ENCODE results near the gene UNC5B. TPM values are rescaled to one million over a fixed set of nuclear protein-coding genes. Genes with fewer than 3 reads are reported as not detected.

UNC5B gene
- total RNA-seq, 1 donor from 2014 or later, result 13.1 TPM

GRCh38 chr10:71320592-71320991 is 108.2 kb downstream of the UNC5B start:
- Mint-ChIP-seq H3K27me3 (ENCODE audit: unreplicated experiment) (peaks cover 13% of the 10 kb centered on the region), H3K9me3 (ENCODE audit: unreplicated experiment) (no peaks in the 10 kb centered on the region), H3K4me1 (ENCODE audit: unreplicated experiment) (peaks cover 6% of the 10 kb centered on the region), H3K4me3 (ENCODE audit: unreplicated experiment) (peak overlapping the region; percentile 0), H3K36me3 (ENCODE audit: unreplicated experiment) (peaks cover 6% of the 10 kb centered on the region), H3K27ac (ENCODE audit: unreplicated experiment) (no peak overlapping the region)
- TF ChIP-seq, protein P1, sequence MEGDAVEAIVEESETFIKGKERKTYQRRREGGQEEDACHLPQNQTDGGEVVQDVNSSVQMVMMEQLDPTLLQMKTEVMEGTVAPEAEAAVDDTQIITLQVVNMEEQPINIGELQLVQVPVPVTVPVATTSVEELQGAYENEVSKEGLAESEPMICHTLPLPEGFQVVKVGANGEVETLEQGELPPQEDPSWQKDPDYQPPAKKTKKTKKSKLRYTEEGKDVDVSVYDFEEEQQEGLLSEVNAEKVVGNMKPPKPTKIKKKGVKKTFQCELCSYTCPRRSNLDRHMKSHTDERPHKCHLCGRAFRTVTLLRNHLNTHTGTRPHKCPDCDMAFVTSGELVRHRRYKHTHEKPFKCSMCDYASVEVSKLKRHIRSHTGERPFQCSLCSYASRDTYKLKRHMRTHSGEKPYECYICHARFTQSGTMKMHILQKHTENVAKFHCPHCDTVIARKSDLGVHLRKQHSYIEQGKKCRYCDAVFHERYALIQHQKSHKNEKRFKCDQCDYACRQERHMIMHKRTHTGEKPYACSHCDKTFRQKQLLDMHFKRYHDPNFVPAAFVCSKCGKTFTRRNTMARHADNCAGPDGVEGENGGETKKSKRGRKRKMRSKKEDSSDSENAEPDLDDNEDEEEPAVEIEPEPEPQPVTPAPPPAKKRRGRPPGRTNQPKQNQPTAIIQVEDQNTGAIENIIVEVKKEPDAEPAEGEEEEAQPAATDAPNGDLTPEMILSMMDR (IDR thresholded peaks at IDR 0.05), result no peak
- DNase-seq (ENCODE audit: extremely low spot score, unreplicated experiment), result no peak

- H3K4me3 Mint-ChIP-seq (ENCODE audit: unreplicated experiment), result no peak overlapping the region
- no peaks in the 10 kb centered on the region for H3K9me3 Mint-ChIP-seq (ENCODE audit: unreplicated experiment)
These were observed 109.0 kb downstream of the UNC5B start for GRCh38 chr10:71321386-71321785.

GRCh38 chr10:71323407-71323806 is 111.0 kb downstream of the UNC5B start:
- no peak for DNase-seq (ENCODE audit: extremely low spot score, unreplicated experiment)
- Mint-ChIP-seq H3K9me3 (ENCODE audit: unreplicated experiment) (no peaks in the 10 kb centered on the region), H3K4me1 (ENCODE audit: unreplicated experiment) (peaks cover 6% of the 10 kb centered on the region), H3K27ac (ENCODE audit: unreplicated experiment) (no peak overlapping the region), H3K27me3 (ENCODE audit: unreplicated experiment) (no peaks in the 10 kb centered on the region), H3K36me3 (ENCODE audit: unreplicated experiment) (peaks cover 6% of the 10 kb centered on the region), H3K4me3 (ENCODE audit: unreplicated experiment) (no peak overlapping the region)
- TF ChIP-seq, protein P1 (IDR thresholded peaks at IDR 0.05), result no peak

More at GRCh38 chr10:71321386-71321785, 109.0 kb downstream of the UNC5B start:
- Mint-ChIP-seq H3K36me3 (ENCODE audit: unreplicated experiment) (peaks cover 6% of the 10 kb centered on the region), H3K27me3 (ENCODE audit: unreplicated experiment) (peaks cover 11% of the 10 kb centered on the region), H3K27ac (ENCODE audit: unreplicated experiment) (no peak overlapping the region), H3K4me1 (ENCODE audit: unreplicated experiment) (peaks cover 6% of the 10 kb centered on the region)
- TF ChIP-seq, protein P1 (IDR thresholded peaks at IDR 0.05), result no peak
- DNase-seq (ENCODE audit: extremely low spot score, unreplicated experiment), result no peak

DNA sequence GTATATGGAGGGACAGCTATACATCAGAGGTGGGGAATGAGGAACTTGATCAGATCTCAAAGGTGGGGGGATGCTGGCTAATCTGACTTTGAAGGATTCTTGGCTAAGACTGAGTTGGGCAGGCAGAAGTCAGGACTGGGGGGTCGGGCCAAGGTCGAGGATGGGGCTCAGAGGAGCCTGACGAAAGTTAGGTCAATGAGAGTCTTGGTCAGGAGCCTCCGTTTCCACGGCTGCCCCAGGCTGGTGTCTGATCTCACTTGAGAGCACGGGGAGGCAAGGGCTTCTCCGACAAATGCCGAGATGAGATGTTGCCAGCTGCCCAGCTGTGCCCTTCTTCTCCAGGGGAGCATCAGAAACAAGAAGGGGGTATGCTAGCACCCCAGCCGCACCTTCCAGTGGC is 112.4 kb downstream of the UNC5B start:
- no peak overlapping the region for H3K27ac Mint-ChIP-seq (ENCODE audit: unreplicated experiment)
- no peak overlapping the region for H3K4me3 Mint-ChIP-seq (ENCODE audit: unreplicated experiment)
- H3K4me1 Mint-ChIP-seq (ENCODE audit: unreplicated experiment), result peaks cover under 1% of the 10 kb centered on the region
- H3K27me3 Mint-ChIP-seq (ENCODE audit: unreplicated experiment), result no peaks in the 10 kb centered on the region
- H3K9me3 Mint-ChIP-seq (ENCODE audit: unreplicated experiment), result no peaks in the 10 kb centered on the region
- DNase-seq (ENCODE audit: extremely low spot score, unreplicated experiment), result no peak
- H3K36me3 Mint-ChIP-seq (ENCODE audit: unreplicated experiment), result peaks cover 6% of the 10 kb centered on the region
- TF ChIP-seq, protein P1 (IDR thresholded peaks at IDR 0.05), result no peak

DNA sequence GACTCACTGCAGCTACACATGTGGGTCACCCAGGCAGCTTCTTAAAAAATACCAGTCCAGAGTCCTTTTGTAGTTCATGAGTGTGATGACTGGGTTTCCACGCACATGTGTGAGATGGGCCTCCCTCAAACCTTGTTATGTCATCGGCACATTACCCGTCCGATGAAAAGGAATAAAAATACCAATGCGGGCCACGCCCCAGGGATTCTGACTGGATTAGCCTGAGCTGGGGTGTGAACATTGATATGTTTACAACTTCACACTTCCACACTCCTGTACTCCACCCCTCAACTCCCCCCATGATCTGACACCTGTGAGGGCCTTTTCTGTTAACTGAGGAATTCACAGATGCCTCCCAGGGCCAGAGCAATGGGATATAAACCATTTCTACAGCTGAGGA is 112.9 kb downstream of the UNC5B start:
- H3K27me3 Mint-ChIP-seq (ENCODE audit: unreplicated experiment), result no peaks in the 10 kb centered on the region
- H3K27ac Mint-ChIP-seq (ENCODE audit: unreplicated experiment), result no peak overlapping the region
- no peak overlapping the region for H3K4me3 Mint-ChIP-seq (ENCODE audit: unreplicated experiment)
- TF ChIP-seq, protein P1 (IDR thresholded peaks at IDR 0.05), result no peak
- no peak for DNase-seq (ENCODE audit: extremely low spot score, unreplicated experiment)
- no peaks in the 10 kb centered on the region for H3K4me1 Mint-ChIP-seq (ENCODE audit: unreplicated experiment)
- peaks cover 6% of the 10 kb centered on the region for H3K36me3 Mint-ChIP-seq (ENCODE audit: unreplicated experiment)
- no peaks in the 10 kb centered on the region for H3K9me3 Mint-ChIP-seq (ENCODE audit: unreplicated experiment)
